HEK293T (cell line): ENCODE results near the gene CC2D1A.

Experiments
- ARNT ChIP-seq: fragments of 450-650 bp; IDR thresholded peaks from 2 replicates; pipeline ENCODE4 v1.6.1; 2017; ENCODE audit warnings: mild to moderate bottlenecking
- BHLHE40 ChIP-seq: fragments of 450-650 bp; IDR thresholded peaks from 2 replicates; pipeline ENCODE4 v1.6.1; 2016; ENCODE audit warnings: mild to moderate bottlenecking, moderate library complexity, borderline replicate concordance
- ELF4 ChIP-seq: fragments of 450-650 bp; IDR thresholded peaks from 2 replicates; pipeline ENCODE4 v1.6.1; 2017; ENCODE audit warnings: antibody characterized with exemption
- FOXM1 ChIP-seq: fragments of 450-650 bp; IDR thresholded peaks from 2 replicates; pipeline ENCODE4 v1.6.1; 2017; ENCODE audit warnings: mild to moderate bottlenecking, borderline replicate concordance
- HDGF ChIP-seq: fragments of 450-650 bp; IDR thresholded peaks from 2 replicates; pipeline ENCODE4 v1.6.1; 2017; ENCODE audit warnings: antibody characterized with exemption, borderline replicate concordance
- LEF1 ChIP-seq: fragments of 450-650 bp; IDR thresholded peaks from 2 replicates; pipeline ENCODE4 v1.6.1; 2017; ENCODE audit warnings: mild to moderate bottlenecking, borderline replicate concordance
- SP1 ChIP-seq: fragments of 450-650 bp; IDR thresholded peaks from 2 replicates; pipeline ENCODE4 v1.6.1; 2017
- TARDBP ChIP-seq: fragments of 450-650 bp; IDR thresholded peaks from 2 replicates; pipeline ENCODE4 v1.6.1; 2016
- ZNF384 ChIP-seq: fragments of 450-650 bp; IDR thresholded peaks from 2 replicates; pipeline ENCODE4 v1.6.1; 2016

GRCh38 chr19:13892870-13893269 lies 13.1 kb upstream of the CC2D1A start:
- TF ChIP-seq ZNF384 (no peak), SP1 (no peak), FOXM1 (no peak), ELF4 (no peak), BHLHE40 (no peak), TARDBP (no peak), LEF1 (no peak), ARNT (no peak), HDGF (no peak)
